ENCODE results near the gene EEF1A2. TPM values are rescaled to one million over a fixed set of nuclear protein-coding genes. Genes with fewer than 3 reads are reported as not detected.

The EEF1A2 gene
- total RNA-seq, 4 donors from 2014 or later, result 0.75 to 5.0 (median 3.3) TPM

DNA sequence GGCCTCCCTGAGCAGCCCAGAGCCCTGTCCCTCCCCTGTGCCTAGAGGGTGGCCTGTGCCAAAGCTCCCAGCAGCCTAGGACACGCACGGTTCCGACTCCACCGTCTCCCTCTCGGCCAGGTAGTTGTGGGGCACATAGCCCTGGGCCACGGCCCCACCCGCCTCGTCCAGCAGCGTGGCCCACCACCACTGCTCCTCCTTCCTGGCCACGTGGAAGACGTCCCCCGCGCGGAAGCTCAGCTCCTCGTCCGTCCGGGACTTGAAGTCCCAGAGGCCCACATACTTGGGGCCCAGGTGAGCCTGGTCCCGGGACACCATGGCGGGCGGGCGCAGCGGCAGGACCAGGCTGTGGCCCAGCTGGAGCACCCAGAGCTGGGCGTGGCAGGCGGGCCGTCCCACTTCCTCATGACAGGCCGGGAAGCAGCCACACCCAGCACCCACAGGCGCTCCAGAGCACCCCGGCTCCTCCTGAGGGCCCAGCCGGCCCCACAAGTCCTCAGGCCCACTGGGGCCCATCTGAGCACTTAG, 38.2 kb upstream of the EEF1A2 start, which contains the start of gene PTK6:
Gene PTK6 (minus strand): TSS at position 380 of the 528 bp plus-strand sequence. CDS start 62 bp downstream, at position 318.
- 46% methylated on average over 12 of the region's 29 CpGs; no CpG with 5 or more reads in 1 of the 2 donors for WGBS, 2 donors (ENCODE audit: low coverage in 1 of 2)
- H3K27ac ChIP-seq, result peak within 1 kb of the TSS; percentile 89 to 98 (median 96)
- peak within 1 kb of the TSS; percentile 14 to 56 (median 46) for H3K4me3 ChIP-seq
- no peaks in the 10 kb centered on the region for H3K9me3 ChIP-seq
- TF ChIP-seq, protein P1, sequence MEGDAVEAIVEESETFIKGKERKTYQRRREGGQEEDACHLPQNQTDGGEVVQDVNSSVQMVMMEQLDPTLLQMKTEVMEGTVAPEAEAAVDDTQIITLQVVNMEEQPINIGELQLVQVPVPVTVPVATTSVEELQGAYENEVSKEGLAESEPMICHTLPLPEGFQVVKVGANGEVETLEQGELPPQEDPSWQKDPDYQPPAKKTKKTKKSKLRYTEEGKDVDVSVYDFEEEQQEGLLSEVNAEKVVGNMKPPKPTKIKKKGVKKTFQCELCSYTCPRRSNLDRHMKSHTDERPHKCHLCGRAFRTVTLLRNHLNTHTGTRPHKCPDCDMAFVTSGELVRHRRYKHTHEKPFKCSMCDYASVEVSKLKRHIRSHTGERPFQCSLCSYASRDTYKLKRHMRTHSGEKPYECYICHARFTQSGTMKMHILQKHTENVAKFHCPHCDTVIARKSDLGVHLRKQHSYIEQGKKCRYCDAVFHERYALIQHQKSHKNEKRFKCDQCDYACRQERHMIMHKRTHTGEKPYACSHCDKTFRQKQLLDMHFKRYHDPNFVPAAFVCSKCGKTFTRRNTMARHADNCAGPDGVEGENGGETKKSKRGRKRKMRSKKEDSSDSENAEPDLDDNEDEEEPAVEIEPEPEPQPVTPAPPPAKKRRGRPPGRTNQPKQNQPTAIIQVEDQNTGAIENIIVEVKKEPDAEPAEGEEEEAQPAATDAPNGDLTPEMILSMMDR (IDR thresholded peaks at IDR 0.05), result no peak
- TF ChIP-seq POLR2AphosphoS5 (IDR thresholded peaks at IDR 0.05), result peak; percentile 43 to 89 (median 85)
- H3K27me3 ChIP-seq, result peaks cover 10% of the 10 kb centered on the region
- no peaks in the 10 kb centered on the region for H3K36me3 ChIP-seq
- in situ Hi-C loops (cut with MboI; ENCODE audit: low pct_ligation_motif_present in 1 of 4, low pct_unique_long_range_greater_than_20kb in 1 of 4, low sequenced_read_pairs in 3 of 4) (loop anchor here in 1 of 4 donors (25.0 kb wide), 1 partner anchor 100 kb away; the partner anchor contains the start of gene GMEB2), intact Hi-C loops (cut with DNase I; ENCODE audit: low total_unique reads) (loop anchor here (5.0 to 10.0 kb wide), 2 partner anchors 248 to 435 kb away; no protein-coding TSS in a partner anchor)
- H3K4me1 ChIP-seq, result peaks cover 16 to 51% (median 42%) of the 10 kb centered on the region in 4 donors
- DNase-seq, result peak; percentile 87

DNA sequence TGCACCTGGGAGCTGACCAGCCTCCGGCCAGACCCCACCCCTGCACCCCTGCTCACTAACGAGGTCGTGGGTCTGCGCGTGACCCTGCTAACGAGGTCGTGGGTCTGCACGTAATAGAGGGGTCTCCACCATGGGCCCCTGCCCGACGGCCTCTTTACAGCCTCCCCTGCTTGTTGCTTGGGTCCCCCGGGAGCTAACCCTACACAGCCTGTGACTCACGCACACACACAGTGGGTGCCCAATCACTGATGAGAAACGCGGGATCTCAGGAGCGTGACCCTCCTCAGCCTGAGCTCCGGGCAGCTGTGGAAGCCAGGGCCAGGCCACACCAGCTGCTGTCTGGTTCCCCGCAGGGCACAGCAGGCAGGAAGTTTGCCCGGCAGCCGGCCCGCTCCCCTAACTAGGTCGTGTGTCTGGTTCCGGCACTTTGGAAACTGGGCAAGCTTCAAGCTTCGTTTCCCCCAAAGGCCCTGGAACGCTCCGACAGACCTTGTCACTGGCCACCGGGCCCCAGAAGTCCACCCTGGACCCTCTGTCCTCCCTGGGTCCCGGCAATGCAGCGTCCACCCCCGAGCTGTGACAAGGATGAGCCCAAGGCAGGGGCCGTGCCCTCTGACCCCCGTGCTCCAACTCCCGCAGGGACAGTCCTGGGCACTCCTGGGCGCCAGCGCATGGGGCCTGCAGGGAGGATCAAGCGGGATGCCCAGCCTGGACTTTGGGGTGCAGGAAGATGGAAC, 37.5 kb upstream of the EEF1A2 start:
- peak overlapping the region; percentile 14 to 56 (median 46) for H3K4me3 ChIP-seq
- TF ChIP-seq, protein P1 (IDR thresholded peaks at IDR 0.05), result no peak
- TF ChIP-seq POLR2A (IDR thresholded peaks at IDR 0.05), result peak; percentile 38
- TF ChIP-seq POLR2AphosphoS5 (IDR thresholded peaks at IDR 0.05), result peak in 2 of 3 donors; percentile 31 to 45
- H3K27me3 ChIP-seq, result peaks cover 10% of the 10 kb centered on the region
- intact Hi-C loops (cut with DNase I; ENCODE audit: low total_unique reads) (loop anchor here (5.0 to 10.0 kb wide), 2 partner anchors 248 to 436 kb away; no protein-coding TSS in a partner anchor), in situ Hi-C loops (cut with MboI; ENCODE audit: low pct_ligation_motif_present in 1 of 4, low pct_unique_long_range_greater_than_20kb in 1 of 4, low sequenced_read_pairs in 3 of 4) (loop anchor here in 1 of 4 donors (25.0 kb wide), 1 partner anchor 101 kb away; the partner anchor contains the start of gene GMEB2)
- H3K27ac ChIP-seq, result peak overlapping the region; percentile 89 to 98 (median 96)
- no peaks in the 10 kb centered on the region for H3K36me3 ChIP-seq
- peaks cover 16 to 55% (median 39%) of the 10 kb centered on the region in 4 donors for H3K4me1 ChIP-seq
- peak; percentile 46 for DNase-seq
- no peaks in the 10 kb centered on the region for H3K9me3 ChIP-seq
- 46% methylated on average over 25 of the region's 35 CpGs; no CpG with 5 or more reads in 1 of the 2 donors for WGBS, 2 donors (ENCODE audit: low coverage in 1 of 2)

DNA sequence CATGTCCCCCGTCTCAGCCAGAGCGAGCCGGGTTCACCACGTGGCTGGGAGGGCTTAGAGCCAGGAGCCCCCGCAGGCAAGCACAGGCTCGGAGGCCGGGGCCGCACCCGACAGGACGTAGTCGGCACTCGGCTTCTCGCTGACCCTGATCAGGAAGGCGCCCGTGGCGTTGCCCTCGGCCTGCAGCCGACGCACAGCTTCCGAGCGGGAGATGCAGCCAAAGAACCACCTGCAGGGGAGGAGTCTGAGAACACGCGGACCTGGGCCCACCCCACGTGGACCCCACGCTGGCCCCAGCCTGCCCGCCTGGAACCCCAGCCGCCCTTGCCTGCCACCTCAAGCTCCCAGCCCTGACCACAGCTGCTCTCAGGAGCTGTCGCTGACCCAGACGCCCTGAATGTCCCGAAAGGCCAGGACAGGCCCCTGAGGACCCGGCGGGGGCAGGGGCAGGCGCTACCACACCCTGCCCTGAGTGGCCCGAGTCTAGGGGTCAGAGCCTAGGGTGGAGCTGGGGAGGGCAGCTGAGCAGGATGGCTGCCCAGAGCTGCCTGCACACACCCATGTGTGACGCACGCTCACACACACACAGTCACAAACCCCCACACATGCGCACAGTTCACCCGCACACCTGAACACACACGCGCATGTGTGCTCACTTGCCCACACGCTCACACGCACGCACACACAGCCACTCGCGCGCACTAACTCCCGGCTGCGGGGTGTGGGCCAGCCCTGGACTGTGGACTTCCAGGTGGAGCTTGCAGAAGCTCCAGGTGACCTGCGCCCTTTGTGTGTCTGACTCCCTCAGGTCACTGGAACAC, 36.2 kb upstream of the EEF1A2 start:
- Histone ChIP-seq H3K36me3 (no peaks in the 10 kb centered on the region), H3K27me3 (peaks cover 10% of the 10 kb centered on the region), H3K27ac (peak overlapping the region; percentile 85 to 97 (median 88)), H3K4me3 (peak overlapping the region in 2 of 4 donors; percentile 5 to 6), H3K4me1 (peaks cover 16 to 61% (median 38%) of the 10 kb centered on the region in 4 donors), H3K9me3 (no peaks in the 10 kb centered on the region)
- intact Hi-C loops (cut with DNase I; ENCODE audit: low total_unique reads) (loop anchor here (5.0 to 10.0 kb wide), 2 partner anchors 250 to 437 kb away; no protein-coding TSS in a partner anchor), in situ Hi-C loops (cut with MboI; ENCODE audit: low pct_ligation_motif_present in 1 of 4, low pct_unique_long_range_greater_than_20kb in 1 of 4, low sequenced_read_pairs in 3 of 4) (loop anchor here in 1 of 4 donors (25.0 kb wide), 1 partner anchor 102 kb away; the partner anchor contains the start of gene GMEB2)
- peak; percentile 78 for TF ChIP-seq POLR2A (IDR thresholded peaks at IDR 0.05)
- TF ChIP-seq, protein P1 (IDR thresholded peaks at IDR 0.05), result no peak
- peak; percentile 28 for TF ChIP-seq EP300 (IDR thresholded peaks at IDR 0.05; ENCODE audit: low read depth)
- peak; percentile 53 to 91 (median 80) for TF ChIP-seq POLR2AphosphoS5 (IDR thresholded peaks at IDR 0.05)
- 24% methylated on average over 37 of the region's 49 CpGs; no CpG with 5 or more reads in 1 of the 2 donors for WGBS, 2 donors (ENCODE audit: low coverage in 1 of 2)
- peak; percentile 90 for DNase-seq

All from transverse colon (tissue), 4 donors.